Mesendoderm (in vitro differentiated cells): ENCODE results near the gene PLCB1.

Experiments used
- DNase-seq: peaks from one replicate; pipeline ENCODE4 v3.0.0; 2013
- H2AK5ac ChIP-seq: 2 replicates; pipeline ENCODE4 v1.6.1; 2013; ENCODE audit warnings: low read length, inconsistent platforms
- H2BK120ac ChIP-seq: 2 replicates; pipeline ENCODE4 v1.6.1; 2013; ENCODE audit warnings: low read depth, mild to moderate bottlenecking, low read length, moderate library complexity, mixed read lengths
- H2BK15ac ChIP-seq: replicated peaks from 2 replicates; pipeline ENCODE4 v1.6.1; 2013; ENCODE audit warnings: low read depth, mild to moderate bottlenecking, moderate library complexity
- H2BK5ac ChIP-seq: 2 replicates; pipeline ENCODE4 v1.6.1; 2013; ENCODE audit warnings: low read length, inconsistent platforms
- H3K18ac ChIP-seq: 2 replicates; pipeline ENCODE4 v1.6.1; 2013; ENCODE audit warnings: mild to moderate bottlenecking, low read length, mixed read lengths
- H3K23ac ChIP-seq: one replicate; pipeline ENCODE4 v1.6.1; 2013; ENCODE audit warnings: low read length
- H3K27ac ChIP-seq: 2 replicates; pipeline ENCODE4 v1.5.1; 2013; ENCODE audit warnings: low read depth, mild to moderate bottlenecking, inconsistent platforms, low read length, moderate library complexity
- H3K27me3 ChIP-seq: 2 replicates; pipeline ENCODE4 v1.6.1; 2013; ENCODE audit warnings: low read length, control low read depth, mild to moderate bottlenecking, inconsistent platforms; ENCODE audit not compliant: insufficient read depth, poor library complexity
- H3K36me3 ChIP-seq: 2 replicates; pipeline ENCODE4 v1.6.1; 2013; ENCODE audit warnings: low read length, inconsistent platforms; ENCODE audit not compliant: control insufficient read depth, insufficient read depth
- H3K4ac ChIP-seq: one replicate; pipeline ENCODE4 v1.6.1; 2013; ENCODE audit warnings: low read depth, mild to moderate bottlenecking, low read length, moderate library complexity
- H3K4me1 ChIP-seq: 2 replicates; pipeline ENCODE4 v1.6.1; 2013; ENCODE audit warnings: low read depth, low read length, inconsistent platforms; ENCODE audit not compliant: control insufficient read depth
- H3K4me2 ChIP-seq: 2 replicates; pipeline ENCODE4 v1.6.1; 2013; ENCODE audit warnings: low read length
- H3K4me3 ChIP-seq: 2 replicates; pipeline ENCODE4 v1.5.1; 2013; ENCODE audit warnings: mild to moderate bottlenecking, low read length
- H3K56ac ChIP-seq: one replicate; pipeline ENCODE4 v1.6.1; 2013; ENCODE audit warnings: low read length
- H3K79me1 ChIP-seq: 2 replicates; pipeline ENCODE4 v1.6.1; 2013; ENCODE audit warnings: low read length, inconsistent platforms
- H3K79me2 ChIP-seq: 2 replicates; pipeline ENCODE4 v1.6.1; 2013; ENCODE audit warnings: mild to moderate bottlenecking, low read length; ENCODE audit not compliant: control insufficient read depth, insufficient read depth
- H3K9ac ChIP-seq: 2 replicates; pipeline ENCODE4 v1.6.1; 2013; ENCODE audit warnings: low read length, inconsistent platforms
- H4K5ac ChIP-seq: one replicate; pipeline ENCODE4 v1.6.1; 2013; ENCODE audit warnings: low read length
- H4K8ac ChIP-seq: one replicate; pipeline ENCODE4 v1.6.1; 2013; ENCODE audit warnings: low read depth, mild to moderate bottlenecking, control low read depth, low read length, moderate library complexity
- WGBS: extraction: QIAGEN DNeasy Blood & Tissue Kit; methylation state at CpG from one replicate; pipeline ENCODE4 v1.1.7; 2013; ENCODE audit warnings: low lambda C conversion rate, missing lambda C conversion rate; ENCODE audit not compliant: insufficient coverage; ENCODE audit errors: extremely low coverage; 5-methylcytosine and 5-hydroxymethylcytosine counted together

PLCB1 gene

DNA sequence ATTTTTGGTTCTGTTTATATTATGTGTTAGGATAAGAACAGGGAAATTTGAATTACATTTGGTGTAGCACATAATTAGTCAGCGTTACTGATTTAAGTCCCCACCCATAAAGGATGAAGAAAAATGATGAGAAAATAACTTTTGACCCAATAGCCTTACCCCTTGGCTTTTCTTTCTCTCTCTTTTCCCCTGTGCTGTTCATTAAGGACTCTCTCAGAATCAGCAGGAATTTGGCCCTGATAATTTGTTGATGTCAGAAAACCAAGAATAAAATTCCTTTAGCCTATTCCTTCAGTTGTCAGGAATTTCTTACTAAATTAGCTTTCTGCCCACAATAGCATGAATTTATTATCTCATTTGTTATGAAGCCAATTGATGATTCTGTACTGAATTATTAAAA is 18.5 kb downstream of the PLCB1 start:
- Histone ChIP-seq H3K9ac (no peak overlapping the region), H4K5ac (no peak overlapping the region), H3K36me3 (no peaks in the 10 kb centered on the region), H3K23ac (no peak overlapping the region), H3K4ac (no peak overlapping the region), H2AK5ac (no peak overlapping the region), H3K18ac (no peak overlapping the region), H3K79me2 (no peaks in the 10 kb centered on the region), H3K56ac (no peak overlapping the region), H3K27me3 (no peaks in the 10 kb centered on the region), H3K4me2 (no peak overlapping the region), H3K4me3 (no peak overlapping the region), H3K4me1 (no peaks in the 10 kb centered on the region), H2BK5ac (no peak overlapping the region), H4K8ac (no peak overlapping the region), H3K27ac (no peak overlapping the region), H2BK120ac (no peak overlapping the region), H3K79me1 (no peaks in the 10 kb centered on the region), H2BK15ac (no peak overlapping the region)
- no peak for DNase-seq
- no CpG with 5 or more reads among the region's 1 CpG for WGBS

DNA sequence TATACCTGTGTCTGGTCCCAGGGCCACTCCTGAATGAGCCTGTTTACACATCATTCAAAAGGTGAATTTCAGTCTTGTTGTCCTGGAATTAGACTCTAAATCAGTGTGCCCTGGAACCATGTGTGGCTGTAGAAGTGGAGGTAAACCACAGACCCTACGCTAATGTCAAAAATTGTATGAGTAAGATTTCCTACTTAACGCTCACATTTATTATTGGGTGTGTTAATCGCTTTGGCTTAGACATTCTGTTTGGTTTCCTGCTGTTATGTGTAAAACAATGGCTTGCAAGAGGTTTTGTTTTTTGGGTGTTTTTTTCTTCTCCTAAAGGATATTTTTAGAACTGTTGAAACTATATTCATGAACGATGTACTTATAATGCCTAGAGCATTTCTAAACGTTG is 19.3 kb downstream of the PLCB1 start:
- Histone ChIP-seq H3K56ac (no peak overlapping the region), H3K4me2 (no peak overlapping the region), H3K4ac (no peak overlapping the region), H2AK5ac (no peak overlapping the region), H3K79me1 (no peaks in the 10 kb centered on the region), H3K27me3 (no peaks in the 10 kb centered on the region), H4K8ac (no peak overlapping the region), H4K5ac (no peak overlapping the region), H3K79me2 (no peaks in the 10 kb centered on the region), H3K18ac (no peak overlapping the region), H2BK15ac (no peak overlapping the region), H3K9ac (no peak overlapping the region), H2BK5ac (no peak overlapping the region), H3K27ac (no peak overlapping the region), H3K4me1 (no peaks in the 10 kb centered on the region), H3K36me3 (no peaks in the 10 kb centered on the region), H3K4me3 (no peak overlapping the region), H3K23ac (no peak overlapping the region), H2BK120ac (no peak overlapping the region)
- DNase-seq, result no peak
- no CpG with 5 or more reads among the region's 5 CpGs for WGBS

GRCh38 chr20:8152183-8152582 is 20.1 kb downstream of the PLCB1 start:
- Histone ChIP-seq H4K5ac (no peak overlapping the region), H3K56ac (no peak overlapping the region), H3K23ac (no peak overlapping the region), H3K4me3 (no peak overlapping the region), H3K18ac (no peak overlapping the region), H2AK5ac (no peak overlapping the region), H3K79me2 (no peaks in the 10 kb centered on the region), H3K79me1 (no peaks in the 10 kb centered on the region), H3K27me3 (no peaks in the 10 kb centered on the region), H3K9ac (no peak overlapping the region), H2BK120ac (no peak overlapping the region), H2BK5ac (no peak overlapping the region), H3K4me1 (no peaks in the 10 kb centered on the region), H2BK15ac (no peak overlapping the region), H3K27ac (no peak overlapping the region), H4K8ac (no peak overlapping the region), H3K4me2 (no peak overlapping the region), H3K36me3 (no peaks in the 10 kb centered on the region), H3K4ac (no peak overlapping the region)
- WGBS, result no CpG with 5 or more reads among the region's 1 CpG
- DNase-seq, result no peak

DNA sequence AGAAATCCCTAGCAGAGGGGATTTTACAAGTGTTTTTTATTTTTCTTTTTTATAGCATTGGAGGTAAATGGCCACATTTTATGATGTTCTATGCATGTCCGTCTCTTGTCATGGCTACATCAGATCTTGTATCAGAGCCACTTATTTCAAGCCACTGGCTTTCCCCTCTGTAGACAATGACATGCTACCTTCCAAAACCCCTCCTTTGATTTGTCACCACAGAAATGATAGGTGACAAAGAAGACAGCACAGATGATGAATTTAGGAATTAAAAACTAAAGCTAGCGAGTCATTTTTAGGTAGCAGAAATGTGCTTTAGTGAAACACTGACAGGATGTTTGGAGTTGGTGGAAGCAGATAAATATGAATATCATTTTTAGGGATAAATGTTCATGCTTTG is 20.8 kb downstream of the PLCB1 start:
- Histone ChIP-seq H3K36me3 (no peaks in the 10 kb centered on the region), H3K56ac (no peak overlapping the region), H3K79me1 (no peaks in the 10 kb centered on the region), H2AK5ac (no peak overlapping the region), H3K4me1 (no peaks in the 10 kb centered on the region), H3K23ac (no peak overlapping the region), H3K27ac (no peak overlapping the region), H3K4me3 (no peak overlapping the region), H2BK120ac (no peak overlapping the region), H4K5ac (no peak overlapping the region), H3K18ac (no peak overlapping the region), H3K4me2 (no peak overlapping the region), H3K27me3 (no peaks in the 10 kb centered on the region), H3K4ac (no peak overlapping the region), H3K9ac (no peak overlapping the region), H2BK15ac (no peak overlapping the region), H2BK5ac (no peak overlapping the region), H3K79me2 (no peaks in the 10 kb centered on the region), H4K8ac (no peak overlapping the region)
- WGBS, result no CpG with 5 or more reads among the region's 2 CpGs
- DNase-seq, result no peak

GRCh38 chr20:8153281-8153908 is 21.3 kb downstream of the PLCB1 start:
- Histone ChIP-seq H3K4me3 (no peak overlapping the region), H4K5ac (no peak overlapping the region), H2BK5ac (no peak overlapping the region), H2BK120ac (no peak overlapping the region), H3K4me2 (no peak overlapping the region), H3K27ac (no peak overlapping the region), H3K27me3 (no peaks in the 10 kb centered on the region), H4K8ac (no peak overlapping the region), H3K79me1 (no peaks in the 10 kb centered on the region), H3K4me1 (no peaks in the 10 kb centered on the region), H3K36me3 (no peaks in the 10 kb centered on the region), H3K56ac (no peak overlapping the region), H3K4ac (no peak overlapping the region), H3K9ac (no peak overlapping the region), H3K79me2 (no peaks in the 10 kb centered on the region), H2AK5ac (no peak overlapping the region), H3K23ac (no peak overlapping the region), H3K18ac (no peak overlapping the region), H2BK15ac (no peak overlapping the region)
- WGBS, result no CpG with 5 or more reads among the region's 3 CpGs
- no peak for DNase-seq

DNA sequence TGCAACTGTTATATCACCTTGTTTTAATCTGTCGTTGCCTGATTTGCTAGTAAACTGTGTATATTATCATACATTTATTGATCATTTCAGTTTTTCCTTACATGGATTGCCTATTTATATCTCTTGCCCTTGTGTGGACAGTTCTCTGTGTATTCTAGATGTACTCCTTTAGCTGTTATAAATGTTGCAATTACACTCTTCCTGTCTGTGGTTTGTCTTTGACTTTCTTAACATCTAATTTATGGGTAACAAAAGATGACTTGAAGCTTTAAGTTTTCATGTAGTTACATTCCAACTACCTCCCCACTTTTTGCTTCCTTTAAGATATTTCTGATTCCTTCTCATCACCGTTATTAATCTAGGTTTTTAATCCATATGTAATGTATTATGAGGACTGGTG is 22.6 kb downstream of the PLCB1 start:
- Histone ChIP-seq H3K56ac (no peak overlapping the region), H3K18ac (no peak overlapping the region), H2BK15ac (no peak overlapping the region), H3K4me1 (no peaks in the 10 kb centered on the region), H2BK5ac (no peak overlapping the region), H3K4ac (no peak overlapping the region), H4K8ac (no peak overlapping the region), H3K23ac (no peak overlapping the region), H2BK120ac (no peak overlapping the region), H3K27me3 (no peaks in the 10 kb centered on the region), H4K5ac (no peak overlapping the region), H3K4me2 (no peak overlapping the region), H3K79me1 (no peaks in the 10 kb centered on the region), H2AK5ac (no peak overlapping the region), H3K36me3 (no peaks in the 10 kb centered on the region), H3K4me3 (no peak overlapping the region), H3K9ac (no peak overlapping the region), H3K27ac (no peak overlapping the region), H3K79me2 (no peaks in the 10 kb centered on the region)
- no CpG with 5 or more reads among the region's 2 CpGs for WGBS
- no peak for DNase-seq
